GM19035 (cell line): ENCODE measurements around the gene SZRD1.
"Not testable (repeated sequence)": the region's sequence is repeated elsewhere in the genome, so short reads cannot be mapped to it uniquely, and the experiment has no call there.

Source experiments
- ATAC-seq: cut with Tn5 transposase; IDR thresholded peaks from one replicate; pipeline ENCODE4 v1.9.1; 2021; ENCODE audit not compliant: unreplicated experiment

The SZRD1 gene

GRCh38 chr1:16366722-16367257, at the start of gene SZRD1:
Gene SZRD1 (plus strand): TSS chr1:16367242. CDS start chr1:16367258, 16 bp downstream.
- peak; percentile 80 for ATAC-seq

- ATAC-seq, result no peak
These were observed 48.5 kb upstream of the SZRD1 start for GRCh38 chr1:16318555-16318954.

- ATAC-seq, result no peak
These were observed 45.7 kb upstream of the SZRD1 start for GRCh38 chr1:16321176-16321867.

- no peak for ATAC-seq
These were observed 42.6 kb upstream of the SZRD1 start for GRCh38 chr1:16324456-16324890.

- ATAC-seq, result no peak
These were observed 40.1 kb upstream of the SZRD1 start for GRCh38 chr1:16326833-16327404.

- ATAC-seq, result no peak
These were observed 32.2 kb upstream of the SZRD1 start for GRCh38 chr1:16334655-16335340.

GRCh38 chr1:16338961-16339360, 28.1 kb upstream of the SZRD1 start:
- no peak for ATAC-seq

GRCh38 chr1:16340673-16341072, 26.4 kb upstream of the SZRD1 start:
- no peak for ATAC-seq

GRCh38 chr1:16342331-16343062, 24.5 kb upstream of the SZRD1 start:
- ATAC-seq, result no peak

GRCh38 chr1:16343276-16343675, 23.8 kb upstream of the SZRD1 start:
- ATAC-seq, result not testable (repeated sequence)

GRCh38 chr1:16348414-16349182, 18.4 kb upstream of the SZRD1 start:
- ATAC-seq, result no peak

- ATAC-seq, result no peak
These were observed 17.1 kb upstream of the SZRD1 start for GRCh38 chr1:16349847-16350406.

- ATAC-seq, result no peak
These were observed 15.5 kb upstream of the SZRD1 start for GRCh38 chr1:16351456-16351993.

- peak; percentile 91 for ATAC-seq
These were observed 14.8 kb upstream of the SZRD1 start, which contains the start of gene FBXO42 for GRCh38 chr1:16351994-16352841. Gene FBXO42 (minus strand): TSS chr1:16352480. CDS start chr1:16315418, 37,062 bp downstream.

GRCh38 chr1:16352842-16353535, 14.1 kb upstream of the SZRD1 start:
- ATAC-seq, result no peak

- ATAC-seq, result no peak
These were observed 12.4 kb upstream of the SZRD1 start for GRCh38 chr1:16354619-16355018.

- ATAC-seq, result no peak
These were observed 10.2 kb upstream of the SZRD1 start for GRCh38 chr1:16356867-16357266.

- not testable (repeated sequence) for ATAC-seq
These were observed 1.9 kb upstream of the SZRD1 start for GRCh38 chr1:16365146-16365498.
